ENCODE measurements around the gene COL4A1.

The COL4A1 gene

DNA sequence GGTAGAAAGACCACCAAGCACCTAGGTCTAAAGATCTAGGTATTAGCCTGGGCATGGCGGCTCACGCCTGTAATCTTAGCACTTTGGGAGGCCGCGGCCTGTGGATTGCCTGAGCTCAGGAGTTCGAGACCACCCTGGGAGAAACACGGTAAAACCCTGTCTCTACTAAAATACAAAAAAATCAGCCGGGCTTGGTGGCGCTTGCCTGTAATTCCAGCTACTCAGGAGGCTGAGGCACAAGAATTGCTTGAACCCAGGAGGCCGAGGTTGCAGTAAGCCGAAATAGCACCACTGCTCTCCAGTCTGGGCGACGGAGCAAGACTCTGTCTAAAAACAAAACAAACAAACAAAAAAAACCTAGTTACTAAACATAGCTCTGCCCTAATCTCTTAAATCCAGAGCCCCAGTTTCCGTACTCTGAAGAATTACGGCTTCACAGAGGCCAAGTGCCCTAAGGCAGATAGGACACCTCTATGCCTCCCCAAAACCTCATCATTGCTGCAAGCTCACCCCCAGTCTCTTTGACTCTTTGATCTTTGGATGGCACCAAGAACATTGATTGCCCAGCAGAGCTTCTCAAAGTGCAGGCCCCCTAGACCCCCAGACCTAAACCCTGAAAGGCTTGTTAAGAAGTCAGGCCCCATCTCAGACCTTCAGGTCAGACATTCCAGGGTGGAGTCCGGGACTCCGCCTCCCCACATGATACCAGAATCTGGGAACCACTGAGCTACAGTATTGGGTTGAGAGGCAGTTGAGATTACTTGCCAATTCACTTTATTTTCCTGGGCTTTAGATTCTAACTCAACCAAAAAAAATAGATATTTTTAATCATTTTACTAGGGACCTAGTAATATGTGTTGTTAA, 2.9 kb upstream of the COL4A1 start:
- H3K4me3 ChIP-seq (ENCODE audit: low read length, poor library complexity, severe bottlenecking), result no peak overlapping the region
- no peaks in the 10 kb centered on the region for H3F3A ChIP-seq (ENCODE audit: low read depth)
- TF ChIP-seq, protein P1, sequence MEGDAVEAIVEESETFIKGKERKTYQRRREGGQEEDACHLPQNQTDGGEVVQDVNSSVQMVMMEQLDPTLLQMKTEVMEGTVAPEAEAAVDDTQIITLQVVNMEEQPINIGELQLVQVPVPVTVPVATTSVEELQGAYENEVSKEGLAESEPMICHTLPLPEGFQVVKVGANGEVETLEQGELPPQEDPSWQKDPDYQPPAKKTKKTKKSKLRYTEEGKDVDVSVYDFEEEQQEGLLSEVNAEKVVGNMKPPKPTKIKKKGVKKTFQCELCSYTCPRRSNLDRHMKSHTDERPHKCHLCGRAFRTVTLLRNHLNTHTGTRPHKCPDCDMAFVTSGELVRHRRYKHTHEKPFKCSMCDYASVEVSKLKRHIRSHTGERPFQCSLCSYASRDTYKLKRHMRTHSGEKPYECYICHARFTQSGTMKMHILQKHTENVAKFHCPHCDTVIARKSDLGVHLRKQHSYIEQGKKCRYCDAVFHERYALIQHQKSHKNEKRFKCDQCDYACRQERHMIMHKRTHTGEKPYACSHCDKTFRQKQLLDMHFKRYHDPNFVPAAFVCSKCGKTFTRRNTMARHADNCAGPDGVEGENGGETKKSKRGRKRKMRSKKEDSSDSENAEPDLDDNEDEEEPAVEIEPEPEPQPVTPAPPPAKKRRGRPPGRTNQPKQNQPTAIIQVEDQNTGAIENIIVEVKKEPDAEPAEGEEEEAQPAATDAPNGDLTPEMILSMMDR (conservative IDR thresholded peaks at IDR 0.05; ENCODE audit: low read length), result no peak
- TF ChIP-seq EZH2phosphoT487 (IDR thresholded peaks at IDR 0.05; ENCODE audit: borderline replicate concordance), result no peak
- no peaks in the 10 kb centered on the region for H3K36me3 ChIP-seq (ENCODE audit: insufficient read depth, low read length)
- no peaks in the 10 kb centered on the region for H3K27me3 ChIP-seq (ENCODE audit: insufficient read depth, low read length, poor library complexity, severe bottlenecking)
- H2AFZ ChIP-seq (ENCODE audit: low read length), result no peak overlapping the region
- no peaks in the 10 kb centered on the region for H3K9me2 ChIP-seq (replicated peaks; ENCODE audit: low read depth, low read length)
- H3K79me2 ChIP-seq (ENCODE audit: insufficient read depth, low read length), result no peaks in the 10 kb centered on the region
- no peaks in the 10 kb centered on the region for H3K9me3 ChIP-seq (ENCODE audit: insufficient read depth, low read depth, low read length)
- H4K20me1 ChIP-seq (ENCODE audit: insufficient read depth, low read length, poor library complexity, severe bottlenecking), result no peaks in the 10 kb centered on the region
- no peak overlapping the region for H3K9ac ChIP-seq (ENCODE audit: low read depth, low read length, poor library complexity, severe bottlenecking)
- no peak overlapping the region for H3K4me2 ChIP-seq (ENCODE audit: low read depth, low read length, poor library complexity, severe bottlenecking)
- no peaks in the 10 kb centered on the region for H3K4me1 ChIP-seq (ENCODE audit: insufficient read depth, low read length, poor library complexity, severe bottlenecking)

DNA sequence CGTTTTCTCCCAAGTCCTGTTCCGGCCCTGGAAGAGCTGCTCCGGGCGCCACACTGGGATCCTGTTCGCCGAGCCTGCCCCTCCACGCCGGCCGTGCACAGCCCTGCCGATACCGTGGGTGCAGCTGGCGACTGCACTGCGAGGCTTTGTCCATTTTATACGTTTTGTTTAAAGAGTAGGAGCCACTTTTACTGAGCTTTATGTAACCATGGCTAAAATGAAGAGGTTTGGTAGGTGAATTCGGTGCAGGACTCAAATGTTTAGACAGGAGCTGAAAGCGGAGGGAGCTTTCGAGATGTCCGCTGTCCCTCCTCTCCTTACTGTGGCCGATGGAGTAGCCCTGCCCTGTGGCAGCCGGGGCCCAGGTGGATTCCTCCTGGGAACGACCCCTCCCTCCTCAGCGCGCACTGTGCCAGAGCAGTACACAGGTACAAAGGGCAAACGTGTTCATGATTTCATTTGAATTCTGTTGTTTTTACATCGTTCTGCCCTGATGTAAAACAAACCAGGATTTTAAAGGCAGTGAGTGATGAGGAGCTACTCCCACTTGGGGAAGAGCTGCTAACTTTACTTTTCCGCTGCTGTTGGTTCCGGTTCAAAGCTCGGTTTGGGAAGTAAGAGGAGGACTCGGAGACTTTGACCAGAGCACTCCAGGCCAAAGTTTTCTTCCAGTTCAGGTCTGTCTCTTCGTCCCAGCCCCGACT, 1.9 kb upstream of the COL4A1 start:
- no peaks in the 10 kb centered on the region for H3K9me3 ChIP-seq (ENCODE audit: insufficient read depth, low read depth, low read length)
- no peak overlapping the region for H2AFZ ChIP-seq (ENCODE audit: low read length)
- no peaks in the 10 kb centered on the region for H3K27me3 ChIP-seq (ENCODE audit: insufficient read depth, low read length, poor library complexity, severe bottlenecking)
- no peaks in the 10 kb centered on the region for H3K4me1 ChIP-seq (ENCODE audit: insufficient read depth, low read length, poor library complexity, severe bottlenecking)
- H3K36me3 ChIP-seq (ENCODE audit: insufficient read depth, low read length), result no peaks in the 10 kb centered on the region
- H3K79me2 ChIP-seq (ENCODE audit: insufficient read depth, low read length), result no peaks in the 10 kb centered on the region
- TF ChIP-seq, protein P1 (conservative IDR thresholded peaks at IDR 0.05; ENCODE audit: low read length), result no peak
- TF ChIP-seq EZH2phosphoT487 (IDR thresholded peaks at IDR 0.05; ENCODE audit: borderline replicate concordance), result no peak
- H4K20me1 ChIP-seq (ENCODE audit: insufficient read depth, low read length, poor library complexity, severe bottlenecking), result no peaks in the 10 kb centered on the region
- no peak overlapping the region for H3K4me3 ChIP-seq (ENCODE audit: low read length, poor library complexity, severe bottlenecking)
- no peaks in the 10 kb centered on the region for H3K9me2 ChIP-seq (replicated peaks; ENCODE audit: low read depth, low read length)
- no peak overlapping the region for H3K4me2 ChIP-seq (ENCODE audit: low read depth, low read length, poor library complexity, severe bottlenecking)
- no peaks in the 10 kb centered on the region for H3F3A ChIP-seq (ENCODE audit: low read depth)
- no peak overlapping the region for H3K9ac ChIP-seq (ENCODE audit: low read depth, low read length, poor library complexity, severe bottlenecking)

DNA sequence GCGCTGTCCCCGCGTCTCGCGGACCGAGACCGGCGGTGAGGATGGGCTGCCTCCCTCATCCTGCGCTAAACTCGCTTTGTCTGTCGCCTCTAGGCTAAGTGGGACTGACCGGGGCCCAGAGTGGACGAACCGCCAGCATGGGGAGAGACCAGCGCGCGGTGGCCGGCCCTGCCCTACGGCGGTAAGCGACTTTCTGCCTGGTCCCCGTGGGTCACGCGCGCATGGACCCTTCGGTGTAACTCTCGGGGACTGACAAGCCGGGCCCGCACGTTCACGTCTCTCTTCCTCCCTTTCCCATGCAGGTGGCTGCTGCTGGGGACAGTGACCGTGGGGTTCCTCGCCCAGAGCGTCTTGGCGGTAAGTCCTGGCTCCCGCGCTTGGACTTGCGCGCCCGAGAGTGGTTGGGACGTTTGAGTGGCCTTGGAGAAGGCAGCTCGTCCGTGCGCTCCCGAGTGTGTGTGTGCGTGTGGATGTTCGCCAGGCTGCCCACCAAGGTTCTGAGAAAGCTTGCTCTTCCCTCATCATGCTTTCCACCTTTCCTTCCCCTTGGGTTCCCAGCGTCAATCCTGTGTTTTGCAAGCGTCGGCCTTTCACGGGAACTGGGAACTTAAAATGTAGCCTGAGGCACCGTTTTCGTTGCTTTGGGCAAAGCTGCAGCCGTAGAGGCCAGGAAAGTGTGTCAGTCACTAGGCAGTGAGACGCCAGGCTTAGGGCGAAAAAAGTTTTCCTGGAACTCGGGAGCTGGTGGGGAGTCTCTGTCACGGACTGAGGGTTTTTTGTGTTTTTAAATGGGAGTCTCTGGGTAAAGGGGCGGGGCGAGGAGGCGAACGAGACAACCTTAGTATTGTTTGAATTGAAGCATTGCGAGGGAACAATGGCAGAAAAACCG, 1.1 kb upstream of the COL4A1 start:
- Histone ChIP-seq H3K4me1 (ENCODE audit: insufficient read depth, low read length, poor library complexity, severe bottlenecking) (no peaks in the 10 kb centered on the region), H3K9me2 (replicated peaks; ENCODE audit: low read depth, low read length) (no peaks in the 10 kb centered on the region), H3K27me3 (ENCODE audit: insufficient read depth, low read length, poor library complexity, severe bottlenecking) (no peaks in the 10 kb centered on the region), H3K4me2 (ENCODE audit: low read depth, low read length, poor library complexity, severe bottlenecking) (no peak overlapping the region), H3F3A (ENCODE audit: low read depth) (no peaks in the 10 kb centered on the region), H3K79me2 (ENCODE audit: insufficient read depth, low read length) (no peaks in the 10 kb centered on the region), H3K4me3 (ENCODE audit: low read length, poor library complexity, severe bottlenecking) (no peak overlapping the region), H3K9ac (ENCODE audit: low read depth, low read length, poor library complexity, severe bottlenecking) (no peak overlapping the region), H3K36me3 (ENCODE audit: insufficient read depth, low read length) (no peaks in the 10 kb centered on the region), H3K9me3 (ENCODE audit: insufficient read depth, low read depth, low read length) (no peaks in the 10 kb centered on the region), H4K20me1 (ENCODE audit: insufficient read depth, low read length, poor library complexity, severe bottlenecking) (no peaks in the 10 kb centered on the region), H2AFZ (ENCODE audit: low read length) (no peak overlapping the region)
- TF ChIP-seq, protein P1 (conservative IDR thresholded peaks at IDR 0.05; ENCODE audit: low read length), result no peak
- TF ChIP-seq EZH2phosphoT487 (IDR thresholded peaks at IDR 0.05; ENCODE audit: borderline replicate concordance), result no peak

All from Loucy (cell line).